Putamen (tissue), 1 donor: ENCODE data around the gene NUP188.

Experiments used
- DNase-seq: peaks from one replicate; pipeline ENCODE4 v3.0.0-alpha.2; 2016; ENCODE audit warnings: low spot score

NUP188 gene

GRCh38 chr9:129006328-129007034, 59.0 kb downstream of the NUP188 start:
- DNase-seq, result peak; percentile 81

GRCh38 chr9:129007035-129007765, 59.7 kb downstream of the NUP188 start:
- DNase-seq, result no peak

GRCh38 chr9:129007766-129008468, 60.4 kb downstream of the NUP188 start:
- DNase-seq, result no peak

- no peak for DNase-seq
Measured at GRCh38 chr9:129008469-129008965, 61.0 kb downstream of the NUP188 start.

- no peak for DNase-seq
Measured at GRCh38 chr9:129008986-129009583, 61.6 kb downstream of the NUP188 start.

- no peak for DNase-seq
Measured at GRCh38 chr9:129009584-129010141, 62.2 kb downstream of the NUP188 start.

- DNase-seq, result no peak
Measured at GRCh38 chr9:129010267-129010975, 62.9 kb downstream of the NUP188 start.

GRCh38 chr9:129011170-129011569, 63.7 kb downstream of the NUP188 start:
- DNase-seq, result no peak

- DNase-seq, result no peak
Measured at GRCh38 chr9:129011761-129012181, 64.3 kb downstream of the NUP188 start.

GRCh38 chr9:129012343-129012742, 64.8 kb downstream of the NUP188 start:
- DNase-seq, result no peak

GRCh38 chr9:129012893-129013448, 65.5 kb downstream of the NUP188 start:
- no peak for DNase-seq

GRCh38 chr9:129013674-129014073, 66.2 kb downstream of the NUP188 start:
- DNase-seq, result no peak

- no peak for DNase-seq
Measured at GRCh38 chr9:129014124-129014523, 66.6 kb downstream of the NUP188 start.

GRCh38 chr9:129014608-129015007, 67.1 kb downstream of the NUP188 start:
- DNase-seq, result no peak

- no peak for DNase-seq
Measured at GRCh38 chr9:129021091-129021490, 73.6 kb downstream of the NUP188 start.

GRCh38 chr9:129022037-129022436, 74.5 kb downstream of the NUP188 start:
- no peak for DNase-seq

GRCh38 chr9:129023036-129023907, 75.8 kb downstream of the NUP188 start:
- no peak for DNase-seq

- no peak for DNase-seq
Measured at GRCh38 chr9:129023908-129024233, 76.4 kb downstream of the NUP188 start.

- DNase-seq, result no peak
Measured at GRCh38 chr9:129026442-129027223, 79.1 kb downstream of the NUP188 start.
